VCaP (cell line): Measurements from ENCODE around the gene PLAA.
"Not testable (repeated sequence)": the region's sequence is repeated elsewhere in the genome, so short reads cannot be mapped to it uniquely, and the experiment has no call there.

Source experiments
- H3K27ac ChIP-seq: fragments of 450-650 bp; 2 replicates; pipeline ENCODE4 v1.5.1; 2017
- CTCF ChIP-seq: fragments of 450-650 bp; conservative IDR thresholded peaks from 2 replicates; pipeline ENCODE4 v1.5.1; 2017; ENCODE audit warnings: mild to moderate bottlenecking, moderate library complexity

PLAA gene

GRCh38 chr9:26891726-26892125 is 55.3 kb downstream of the PLAA start:
- H3K27ac ChIP-seq, result peak overlapping the region; percentile 96

GRCh38 chr9:26888271-26888670 is 58.8 kb downstream of the PLAA start:
- no peak for TF ChIP-seq CTCF
- no peak overlapping the region for H3K27ac ChIP-seq

More at GRCh38 chr9:26891726-26892125, 55.3 kb downstream of the PLAA start:
- no peak for TF ChIP-seq CTCF

DNA sequence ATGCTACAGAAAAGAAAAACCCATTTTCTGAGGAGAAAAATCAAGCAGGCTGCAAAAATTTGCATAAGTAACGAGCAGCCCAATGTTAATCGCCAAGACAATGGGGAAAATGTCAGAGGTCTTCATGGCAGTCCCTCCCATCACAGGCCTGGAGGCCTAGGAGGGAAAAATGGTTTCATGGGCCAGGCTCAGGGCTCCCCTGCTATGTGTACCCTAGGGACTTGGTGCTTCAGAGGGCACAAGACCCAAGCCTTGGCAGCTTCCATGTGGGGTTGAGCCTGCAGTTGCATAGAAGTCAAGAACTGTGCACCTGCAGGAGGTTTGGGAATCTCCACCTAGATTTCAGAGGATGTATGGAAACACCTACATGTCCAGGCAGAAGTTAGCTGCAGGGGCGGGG is 64.9 kb downstream of the PLAA start:
- no peak for TF ChIP-seq CTCF
- no peak overlapping the region for H3K27ac ChIP-seq

DNA sequence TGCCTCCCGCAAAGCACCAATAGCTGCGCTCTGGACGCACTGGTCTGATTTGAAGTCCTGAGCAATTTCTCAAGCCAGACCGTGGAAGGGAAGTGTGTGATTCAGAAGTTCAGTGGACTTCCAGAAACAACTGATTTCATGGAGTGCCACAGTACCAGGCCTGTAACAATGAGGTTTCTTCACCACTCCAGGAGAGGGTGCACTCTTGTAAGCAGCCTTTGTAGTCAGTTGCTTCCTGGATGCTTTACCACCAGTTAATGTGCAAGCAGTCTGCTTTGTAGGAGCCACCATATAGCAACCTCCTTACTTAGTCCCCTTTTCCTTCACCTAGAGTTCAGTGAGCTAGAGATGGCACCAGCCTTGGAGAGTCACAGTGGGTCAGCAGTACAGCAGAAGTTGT is 66.8 kb downstream of the PLAA start:
- TF ChIP-seq CTCF, result no peak
- no peak overlapping the region for H3K27ac ChIP-seq

GRCh38 chr9:26875155-26875554 is 71.9 kb downstream of the PLAA start:
- not testable (repeated sequence) for H3K27ac ChIP-seq

DNA sequence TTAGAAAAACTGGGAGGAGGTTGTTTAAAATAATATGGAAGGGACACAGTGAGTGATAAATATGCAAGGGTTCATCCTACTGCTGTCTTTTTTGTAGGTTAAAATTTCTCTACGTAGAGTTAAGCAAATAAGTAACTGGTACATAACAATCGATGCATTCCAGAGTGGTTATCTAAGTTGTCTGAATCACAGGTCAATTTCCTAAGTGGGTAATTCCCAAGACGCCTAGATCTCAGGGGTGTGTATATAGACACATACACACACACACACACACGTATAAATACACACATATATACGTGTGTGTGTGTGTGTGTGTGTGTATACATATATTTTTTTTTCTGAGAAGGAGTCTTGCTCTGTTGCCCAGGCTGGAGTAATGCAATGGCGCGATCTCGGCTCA is 76.8 kb downstream of the PLAA start:
- TF ChIP-seq CTCF, result no peak
- H3K27ac ChIP-seq, result no peak overlapping the region

- peak; percentile 79 for TF ChIP-seq CTCF
- no peak overlapping the region for H3K27ac ChIP-seq
Observed at GRCh38 chr9:26863074-26863473, 84.0 kb downstream of the PLAA start.

- peak; percentile 93 for TF ChIP-seq CTCF
- H3K27ac ChIP-seq, result peak overlapping the region; percentile 13; the same call in 1 of the 2 replicates
Observed at GRCh38 chr9:26856413-26857032, 90.5 kb downstream of the PLAA start.
